Measurements from ENCODE around the gene IFIH1.

The IFIH1 gene

GRCh38 chr2:162308747-162309503 lies 9.6 kb downstream of the IFIH1 start:
- DNase-seq (ENCODE audit: low read depth in 2 of 2) = no peak

GRCh38 chr2:162305901-162306300 lies 12.6 kb downstream of the IFIH1 start:
- no peak for DNase-seq (ENCODE audit: low read depth in 2 of 2)

- no peak for DNase-seq (ENCODE audit: low read depth in 2 of 2)
Observed at GRCh38 chr2:162301877-162302276, 16.6 kb downstream of the IFIH1 start.

- peak; percentile 32 to 43 for DNase-seq (ENCODE audit: low read depth in 2 of 2)
Observed at GRCh38 chr2:162301151-162301804, 17.2 kb downstream of the IFIH1 start.

- no peak for DNase-seq (ENCODE audit: low read depth in 2 of 2)
Observed at GRCh38 chr2:162300266-162300665, 18.2 kb downstream of the IFIH1 start.

DNA sequence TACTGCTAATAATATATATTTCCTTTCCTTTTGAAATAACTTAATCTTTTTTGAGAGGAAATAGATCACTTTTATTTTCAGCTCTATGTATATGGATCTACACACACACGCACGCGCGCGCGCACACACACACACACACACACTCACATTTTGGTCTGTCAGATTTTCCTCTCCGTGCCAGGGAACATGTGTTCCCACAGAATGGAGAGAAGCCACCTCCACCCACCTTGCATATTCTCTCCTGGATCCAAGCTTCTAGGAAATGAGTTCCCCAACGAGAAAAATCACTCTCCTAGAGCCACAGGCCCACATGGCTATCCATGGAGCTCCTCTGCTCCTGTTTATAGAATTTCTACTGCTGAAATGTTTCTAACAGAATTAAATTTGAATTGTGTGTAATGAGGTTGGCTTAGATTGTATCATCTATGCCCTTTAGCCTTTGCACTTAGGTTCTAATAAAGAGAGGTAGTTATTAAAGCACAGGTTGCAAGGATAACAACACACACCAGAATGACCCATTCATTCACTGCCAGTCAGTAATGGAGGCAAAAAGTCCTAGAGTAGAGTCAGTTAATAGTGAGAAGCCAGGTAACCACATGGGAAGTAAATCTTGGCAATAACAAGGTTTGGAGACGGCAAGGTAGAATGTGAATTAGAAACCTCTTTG lies 19.7 kb downstream of the IFIH1 start:
- DNase-seq (ENCODE audit: low read depth in 2 of 2) = no peak

- peak; percentile 48 to 50 for DNase-seq (ENCODE audit: low read depth in 2 of 2)
Observed at GRCh38 chr2:162297925-162298552, 20.4 kb downstream of the IFIH1 start.

DNA sequence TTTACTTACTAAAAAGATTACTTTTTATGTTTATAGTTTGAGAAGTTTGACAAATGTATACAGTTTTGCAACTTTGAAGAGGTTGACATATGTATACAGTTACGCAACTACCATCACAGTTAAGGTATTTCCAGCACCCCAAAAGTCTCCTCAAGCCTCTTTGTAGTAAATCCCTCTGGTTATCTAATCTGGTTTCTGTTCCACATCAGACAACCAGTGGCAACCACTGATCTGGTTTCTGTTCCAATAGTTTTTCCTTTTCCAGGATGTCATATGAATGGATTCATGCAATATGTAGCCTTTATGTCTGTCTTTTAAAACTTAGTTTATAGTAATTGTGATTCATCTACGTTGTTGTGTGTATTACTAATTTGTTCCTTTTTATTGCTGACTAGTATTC lies 23.5 kb downstream of the IFIH1 start:
- no peak for DNase-seq (ENCODE audit: low read depth in 2 of 2)

GRCh38 chr2:162293122-162293786 lies 25.2 kb downstream of the IFIH1 start:
- no peak for DNase-seq (ENCODE audit: low read depth in 2 of 2)

- DNase-seq (ENCODE audit: low read depth in 2 of 2) = no peak
Observed at GRCh38 chr2:162291748-162292147, 26.7 kb downstream of the IFIH1 start.

- DNase-seq (ENCODE audit: low read depth in 2 of 2) = peak in 1 of 2 experiments; percentile 15
Observed at GRCh38 chr2:162282765-162283425, 35.6 kb downstream of the IFIH1 start.

DNA sequence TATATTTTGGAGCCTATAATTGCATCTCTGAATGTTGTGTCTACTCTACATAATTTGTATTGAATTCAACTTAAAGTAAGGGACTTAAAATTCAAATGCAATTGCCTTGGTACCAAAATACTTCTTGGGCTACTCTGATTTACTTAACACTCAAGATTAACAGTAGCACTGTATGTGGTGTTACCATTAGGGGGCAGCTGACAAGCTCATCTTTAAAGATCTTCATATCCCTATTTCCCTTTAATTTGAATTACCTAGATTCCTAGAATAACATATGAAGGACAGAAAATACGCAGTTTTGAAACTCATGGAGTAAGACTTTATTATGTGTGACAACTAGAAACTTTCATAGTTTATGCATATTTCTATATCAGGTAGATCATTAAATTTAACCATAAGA lies 37.8 kb downstream of the IFIH1 start:
- DNase-seq (ENCODE audit: low read depth in 2 of 2) = no peak

DNA sequence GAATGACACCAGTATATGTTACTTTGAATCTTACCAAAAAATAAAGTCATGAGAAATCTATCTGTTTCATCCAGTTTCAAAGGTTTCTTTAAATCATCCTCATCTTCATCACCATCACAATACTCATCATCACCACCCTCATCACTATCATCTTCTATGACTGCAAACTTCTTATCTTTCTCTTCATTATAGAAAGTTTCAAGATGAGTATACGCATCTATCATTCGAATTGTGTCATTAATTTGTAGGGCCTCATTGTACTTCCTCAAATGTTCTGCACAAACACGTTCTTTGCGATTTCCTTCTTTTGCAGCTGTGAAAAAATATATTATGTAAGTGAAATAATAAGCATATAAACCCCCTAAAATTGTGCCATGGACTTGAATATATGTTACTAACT lies 41.1 kb downstream of the IFIH1 start:
- no peak for DNase-seq (ENCODE audit: low read depth in 2 of 2)

DNA sequence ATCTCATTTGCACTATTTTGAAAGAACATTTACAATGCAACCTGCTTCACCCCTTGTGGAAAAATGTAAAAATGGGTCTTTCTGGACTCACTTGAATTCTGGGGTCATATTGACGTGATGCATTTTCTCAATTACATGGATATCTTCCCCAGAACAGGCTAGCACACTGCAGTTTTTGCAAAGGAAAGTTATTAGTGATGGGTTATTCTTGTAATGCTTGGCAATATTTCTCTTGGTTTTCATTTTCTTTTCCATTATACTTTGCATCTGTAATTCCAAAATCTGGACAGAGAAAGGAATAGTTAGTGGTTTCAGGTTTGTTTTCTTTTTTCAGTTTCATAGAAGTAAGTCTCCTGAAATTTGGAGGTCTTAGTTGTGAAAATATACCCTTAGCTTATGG lies 50.5 kb downstream of the IFIH1 start:
- no peak for DNase-seq (ENCODE audit: low read depth in 2 of 2)

DNA sequence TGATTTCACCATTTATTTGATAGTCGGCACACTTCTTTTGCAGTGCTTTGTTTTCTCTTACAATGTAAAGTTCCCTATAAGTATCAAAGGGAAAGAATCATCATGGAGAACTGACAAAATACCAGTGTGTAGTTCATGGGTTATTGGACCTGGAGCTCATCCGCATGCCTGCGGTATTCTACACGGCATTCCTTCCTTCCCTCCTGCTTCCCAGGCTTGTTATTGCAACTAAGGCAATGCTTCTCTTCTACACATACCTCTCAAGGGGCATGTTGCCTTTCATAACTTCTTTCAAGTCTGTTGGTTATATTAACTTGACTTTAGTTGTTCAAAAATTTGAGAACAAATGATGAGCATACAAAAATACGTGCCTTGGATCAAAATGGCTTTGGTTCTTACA lies 51.0 kb downstream of the IFIH1 start:
- DNase-seq (ENCODE audit: low read depth in 2 of 2) = no peak

GRCh38 chr2:162266460-162266760 lies 52.1 kb downstream of the IFIH1 start:
- no peak for DNase-seq (ENCODE audit: low read depth in 2 of 2)

GRCh38 chr2:162265666-162266459 lies 52.6 kb downstream of the IFIH1 start:
- DNase-seq (ENCODE audit: low read depth in 2 of 2) = no peak

DNA sequence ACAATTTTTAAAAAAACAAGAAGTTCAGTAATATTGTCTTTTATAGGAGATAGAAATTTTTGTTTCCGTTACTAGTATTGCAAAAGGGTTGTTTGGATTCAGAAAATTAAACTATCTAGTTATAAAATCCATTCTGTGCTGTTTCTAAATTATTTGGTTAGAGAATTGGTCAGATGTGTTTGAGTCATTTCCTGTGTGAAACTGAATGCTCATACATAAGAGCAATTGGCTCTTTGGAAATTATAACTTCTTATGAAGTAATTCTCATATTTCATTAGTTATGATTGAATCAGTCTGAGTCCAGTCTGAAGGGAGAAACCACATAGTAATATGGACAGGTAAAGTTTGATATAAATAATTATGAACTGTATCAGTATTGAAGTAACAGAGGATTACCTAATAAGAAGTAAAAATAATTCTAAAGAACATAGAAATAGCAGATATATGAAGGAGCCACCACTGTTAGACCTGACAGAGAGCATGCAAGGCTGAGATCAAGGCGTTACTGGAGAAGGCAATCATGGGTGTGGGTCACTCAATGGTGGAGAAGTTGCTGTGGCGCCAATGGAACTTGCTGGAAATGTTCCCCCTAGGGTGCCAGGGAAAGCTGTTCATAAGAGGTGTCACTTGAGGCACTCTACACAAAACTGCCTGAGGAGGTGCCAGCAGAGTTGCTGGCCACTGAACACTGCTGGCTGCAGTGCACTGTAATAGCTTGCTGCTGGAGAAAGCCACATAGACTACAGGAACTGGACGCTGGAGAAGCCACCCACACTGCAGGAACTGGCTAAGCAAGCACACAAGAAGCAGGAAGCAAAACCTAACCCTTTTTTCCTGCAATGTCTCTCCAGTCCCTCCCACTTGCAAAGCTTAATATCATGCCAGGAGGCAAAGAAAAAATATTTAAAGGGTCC lies 57.2 kb downstream of the IFIH1 start:
- DNase-seq (ENCODE audit: low read depth in 2 of 2) = no peak

GRCh38 chr2:162258686-162259085 lies 59.8 kb downstream of the IFIH1 start:
- DNase-seq (ENCODE audit: low read depth in 2 of 2) = no peak

DNA sequence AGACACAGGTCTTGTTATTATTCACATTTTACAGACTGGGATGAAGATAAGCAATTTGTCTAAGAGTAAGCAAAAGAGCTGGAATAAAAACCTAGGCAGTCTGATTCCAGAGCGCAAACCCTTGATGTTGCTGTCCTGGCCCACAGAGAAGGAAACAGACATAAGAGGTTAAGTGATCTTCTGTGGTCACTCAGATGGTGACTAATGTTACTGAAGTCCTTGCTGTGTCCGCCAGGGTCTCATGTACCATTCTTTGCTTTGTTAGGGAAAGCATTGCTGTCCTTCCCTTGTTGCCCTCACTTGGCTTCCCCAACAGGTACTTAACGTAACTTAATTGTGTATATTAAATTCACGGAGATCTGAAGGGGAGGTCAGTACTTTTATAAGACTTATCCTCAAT lies 60.3 kb downstream of the IFIH1 start:
- no peak for DNase-seq (ENCODE audit: low read depth in 2 of 2)

Measured in fibroblast of skin of left biceps (primary cell).